LNCaP clone FGC (cell line): ENCODE data around the gene DDX51.
"Not testable (repeated sequence)": the region's sequence is repeated elsewhere in the genome, so short reads cannot be mapped to it uniquely, and the experiment has no call there.

Experiments
- DNase-seq: peaks from one replicate; pipeline ENCODE4 v3.0.0-alpha.2; 2011; ENCODE audit warnings: low read depth
- H3K4me3 ChIP-seq: 2 replicates; pipeline ENCODE4 v1.5.1; 2011; ENCODE audit warnings: mild to moderate bottlenecking, low read depth, low read length, control low read depth
- CTCF ChIP-seq: IDR thresholded peaks from 2 replicates; pipeline ENCODE4 v1.5.1; 2012; ENCODE audit warnings: mild to moderate bottlenecking; ENCODE audit not compliant: control insufficient read depth, insufficient read depth; ENCODE audit errors: extremely low read depth

The DDX51 gene

GRCh38 chr12:132108211-132108832, 35.8 kb downstream of the DDX51 start:
- no peak overlapping the region for H3K4me3 ChIP-seq
- no peak for TF ChIP-seq CTCF
- no peak for DNase-seq

GRCh38 chr12:132106921-132107320, 37.2 kb downstream of the DDX51 start:
- TF ChIP-seq CTCF, result no peak
- DNase-seq, result no peak
- no peak overlapping the region for H3K4me3 ChIP-seq

GRCh38 chr12:132105467-132105866, 38.7 kb downstream of the DDX51 start:
- no peak for DNase-seq
- no peak overlapping the region for H3K4me3 ChIP-seq
- no peak for TF ChIP-seq CTCF

- TF ChIP-seq CTCF, result no peak
- H3K4me3 ChIP-seq, result no peak overlapping the region
- no peak for DNase-seq
These were observed 40.4 kb downstream of the DDX51 start for GRCh38 chr12:132103542-132104308.

- H3K4me3 ChIP-seq, DNase-seq: not testable (repeated sequence)
These were observed 41.0 kb downstream of the DDX51 start for GRCh38 chr12:132103072-132103471.

- no peak for TF ChIP-seq CTCF
- DNase-seq, result no peak
- H3K4me3 ChIP-seq, result no peak overlapping the region
These were observed 41.8 kb downstream of the DDX51 start for GRCh38 chr12:132102297-132102696.

- no peak for TF ChIP-seq CTCF
- no peak for DNase-seq
- no peak overlapping the region for H3K4me3 ChIP-seq
These were observed 43.6 kb downstream of the DDX51 start for GRCh38 chr12:132100306-132101065.
